Aorta (tissue), 5 donors: ENCODE data around the gene TRIM9. TPM values are rescaled to one million over a fixed set of nuclear protein-coding genes. Genes with fewer than 3 reads are reported as not detected.
A peak's percentile ranks its signal among the peaks of the same experiment; 100 is the strongest.

Experiments used
- ATAC-seq: fragments of 200-7000 bp; cut with Tn5 transposase; one replicate; pipeline ENCODE4 v1.9.1; 2022; ENCODE audit warnings: moderate library complexity; ENCODE audit not compliant: low FRiP score
- DNase-seq, 2 donors: peaks; one replicate each; pipeline ENCODE4 v3.0.0-alpha.2; 2020
- H3K27ac ChIP-seq, 2 donors: one replicate each; pipeline ENCODE4 v1.5.1; 2013; ENCODE audit warnings: low read length in 2 of 2, mild to moderate bottlenecking in 2 of 2, moderate library complexity in 2 of 2, control low read depth in 1 of 2, inconsistent platforms in 1 of 2, low read depth in 1 of 2
- H3K27me3 ChIP-seq, 2 donors: one replicate each; pipeline ENCODE4 v1.6.1; 2013; ENCODE audit warnings: control low read depth in 1 of 2, low read length in 1 of 2, mild to moderate bottlenecking in 1 of 2, moderate library complexity in 1 of 2; ENCODE audit not compliant: insufficient read depth in 2 of 2, control insufficient read depth in 1 of 2
- H3K36me3 ChIP-seq, 2 donors: one replicate each; pipeline ENCODE4 v1.6.1; 2013; ENCODE audit warnings: control low read depth in 1 of 2, low read length in 1 of 2, mild to moderate bottlenecking in 1 of 2; ENCODE audit not compliant: insufficient read depth in 2 of 2, control insufficient read depth in 1 of 2
- H3K4me1 ChIP-seq, 2 donors: one replicate each; pipeline ENCODE4 v1.6.1; 2013; ENCODE audit warnings: low read length in 2 of 2, control low read depth in 1 of 2, mild to moderate bottlenecking in 1 of 2, moderate library complexity in 1 of 2; ENCODE audit not compliant: insufficient read depth in 2 of 2, control insufficient read depth in 1 of 2
- H3K4me3 ChIP-seq, 2 donors: one replicate each; pipeline ENCODE4 v1.5.1; 2013; ENCODE audit warnings: low read length in 2 of 2, control low read depth in 1 of 2, mild to moderate bottlenecking in 1 of 2
- H3K9me3 ChIP-seq: one replicate; pipeline ENCODE4 v1.6.1; 2013; ENCODE audit warnings: mild to moderate bottlenecking, low read length; ENCODE audit not compliant: control insufficient read depth
- WGBS, 2 donors: extraction: QIAGEN DNeasy Blood & Tissue Kit; methylation state at CpG; one replicate each; pipeline ENCODE4 v1.1.7; 2013; 5-methylcytosine and 5-hydroxymethylcytosine counted together
- intact Hi-C, 2 donors: fragments of 100-400 bp; cut with DNase I; formaldehyde crosslinking; loops; one replicate each; pipeline versions ENCODE4 v1.14.2 to v1.15.0; 2022
- long read RNA-seq, 2 donors: library from polyadenylated mRNA; unstranded; transcript quantifications; one replicate each; pipeline ENCODE4 v2.0.0, GENCODE V29; 2020 to 2021
- polyA plus RNA-seq, 2 donors: library from polyadenylated mRNA; stranded (reverse); fragments of 200-250 nt; gene quantifications; one replicate each; pipeline ENCODE4 v1.2.3, GENCODE V29; 2013
- total RNA-seq, 2 donors: library from RNA; stranded (reverse); fragmentation: NEBNext Ultra II Directional; extraction: Animal tissue kit (Norgen Biotek cat#: 25700); gene quantifications; one replicate each; pipeline ENCODE4 v1.2.1, GENCODE V29; 2021
- donor health status: healthy with polysubstance abuse.
- donor health status: Bipolar disorder and iron deficiency.
- donor health status: DM: no; HTN: no; CAD: no.
- donor health status: DM: no; HTN: no; CAD: no.
- donor health status: DM: yes; HTN: yes; CAD: no.

TRIM9 gene
- total RNA-seq (1 to 10 TPM; 1.3 to 7.9 TPM), polyA plus RNA-seq (under 1 TPM; 0.23 to 0.25 TPM)
- long read RNA-seq, donor 1, partial matches to known transcripts = 0 of 1 reads
- long read RNA-seq, donor 1, other reads (novel, unspliced or antisense) = 1 of 1 reads
- long read RNA-seq, donor 2, partial matches to known transcripts = 0 of 3 reads
- long read RNA-seq, donor 2, other reads (novel, unspliced or antisense) = 3 of 3 reads

GRCh38 chr14:51094901-51095853, at the start of gene TRIM9:
TSS of gene TRIM9 (minus strand) at chr14:51095105. CDS start at chr14:51094939, 166 bp downstream.
- DNase-seq (peak; percentile 94 to 95), ATAC-seq (peak; percentile 91)
- Histone ChIP-seq H3K4me3 (peak within 1 kb of the TSS; percentile 36 to 65), H3K27ac (no peak within 1 kb of the TSS), H3K27me3 (no peaks in the 10 kb centered on the region), H3K36me3 (no peaks in the 10 kb centered on the region), H3K4me1 (no peaks in the 10 kb centered on the region), H3K9me3 (no peaks in the 10 kb centered on the region)
- WGBS, 2 donors = 0 to 1% methylated on average over 71 to 83 of the region's 83 CpGs
- intact Hi-C loops = loop anchor here in 1 of 2 donors (5.0 kb wide), 2 partner anchors 78 to 143 kb away; no protein-coding TSS in a partner anchor

- WGBS, 2 donors = 91 to 92% methylated on average over 4 of the region's 4 CpGs
- H3K4me1 ChIP-seq = no peaks in the 10 kb centered on the region
- H3K36me3 ChIP-seq = no peaks in the 10 kb centered on the region
- ATAC-seq = no peak
- no peak overlapping the region for H3K4me3 ChIP-seq
- H3K27ac ChIP-seq = no peak overlapping the region
- no peak for DNase-seq
- intact Hi-C loops = no loop called here
- peaks cover 1% of the 10 kb centered on the region for H3K9me3 ChIP-seq
- H3K27me3 ChIP-seq = no peaks in the 10 kb centered on the region
Measured at GRCh38 chr14:51140856-51141255, 46.0 kb upstream of the TRIM9 start.

DNA sequence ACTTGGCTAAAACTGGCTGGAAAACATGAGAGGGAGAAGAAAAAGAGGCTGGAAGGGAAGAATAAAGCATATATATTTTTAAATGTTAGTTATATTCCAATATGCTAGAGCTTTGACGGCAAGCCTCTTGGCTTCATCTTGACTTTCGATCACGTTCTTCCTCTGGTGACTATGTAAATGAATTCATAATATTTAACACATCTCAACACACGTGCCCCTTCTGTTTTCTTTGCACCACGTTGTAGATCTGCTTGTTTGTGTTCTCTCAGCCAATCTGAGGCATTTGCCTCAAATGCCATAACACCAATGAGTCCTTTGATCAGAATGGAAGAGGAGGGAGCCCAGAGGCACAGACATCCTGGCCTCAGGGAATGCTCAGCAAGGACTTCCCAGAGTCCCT, 45.4 kb upstream of the TRIM9 start:
- Histone ChIP-seq H3K27me3 (no peaks in the 10 kb centered on the region), H3K4me1 (no peaks in the 10 kb centered on the region), H3K4me3 (no peak overlapping the region), H3K9me3 (peaks cover 1% of the 10 kb centered on the region), H3K36me3 (no peaks in the 10 kb centered on the region), H3K27ac (no peak overlapping the region)
- DNase-seq (no peak), ATAC-seq (no peak)
- WGBS, 2 donors = 35 to 51% methylated on average over 5 of the region's 5 CpGs
- intact Hi-C loops = no loop called here

GRCh38 chr14:51139121-51139681, 44.3 kb upstream of the TRIM9 start:
- ATAC-seq (no peak), DNase-seq (no peak)
- Histone ChIP-seq H3K4me1 (no peaks in the 10 kb centered on the region), H3K36me3 (no peaks in the 10 kb centered on the region), H3K4me3 (no peak overlapping the region), H3K27me3 (no peaks in the 10 kb centered on the region), H3K9me3 (peaks cover 1% of the 10 kb centered on the region), H3K27ac (no peak overlapping the region)
- WGBS, 2 donors = 79 to 84% methylated on average over 6 of the region's 6 CpGs
- intact Hi-C loops = no loop called here

- ATAC-seq (no peak), DNase-seq (no peak)
- Histone ChIP-seq H3K27me3 (no peaks in the 10 kb centered on the region), H3K9me3 (peaks cover 1% of the 10 kb centered on the region), H3K27ac (no peak overlapping the region), H3K4me3 (no peak overlapping the region), H3K4me1 (no peaks in the 10 kb centered on the region), H3K36me3 (no peaks in the 10 kb centered on the region)
- intact Hi-C loops = no loop called here
- 51 to 54% methylated on average over 2 of the region's 2 CpGs for WGBS, 2 donors
Measured at GRCh38 chr14:51138404-51139103, 43.6 kb upstream of the TRIM9 start.

DNA sequence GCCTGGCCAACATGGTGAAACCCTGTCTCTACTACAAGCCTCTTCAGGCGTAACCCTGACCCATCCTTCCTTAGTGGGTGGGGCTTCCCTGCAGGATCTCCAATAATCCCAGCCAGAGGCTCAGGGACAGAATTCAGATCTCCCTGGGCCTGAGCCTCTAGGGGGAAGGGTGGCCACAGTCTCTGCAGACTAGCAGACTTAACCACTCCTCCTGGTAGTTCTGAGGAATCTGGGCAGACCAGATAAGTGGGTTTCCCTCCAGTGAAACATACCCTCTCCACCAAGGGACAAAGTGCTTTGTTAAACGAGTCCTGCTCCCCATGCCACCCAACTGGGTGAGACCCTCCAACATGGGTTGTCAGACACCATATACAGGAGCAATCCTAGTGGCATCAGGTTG, 36.6 kb upstream of the TRIM9 start:
- intact Hi-C loops = no loop called here
- Histone ChIP-seq H3K4me3 (no peak overlapping the region), H3K9me3 (no peaks in the 10 kb centered on the region), H3K27ac (no peak overlapping the region), H3K4me1 (no peaks in the 10 kb centered on the region), H3K27me3 (no peaks in the 10 kb centered on the region), H3K36me3 (no peaks in the 10 kb centered on the region)
- no peak for DNase-seq
- ATAC-seq = no peak
- 82% methylated on average over 2 of the region's 2 CpGs for WGBS, 2 donors

DNA sequence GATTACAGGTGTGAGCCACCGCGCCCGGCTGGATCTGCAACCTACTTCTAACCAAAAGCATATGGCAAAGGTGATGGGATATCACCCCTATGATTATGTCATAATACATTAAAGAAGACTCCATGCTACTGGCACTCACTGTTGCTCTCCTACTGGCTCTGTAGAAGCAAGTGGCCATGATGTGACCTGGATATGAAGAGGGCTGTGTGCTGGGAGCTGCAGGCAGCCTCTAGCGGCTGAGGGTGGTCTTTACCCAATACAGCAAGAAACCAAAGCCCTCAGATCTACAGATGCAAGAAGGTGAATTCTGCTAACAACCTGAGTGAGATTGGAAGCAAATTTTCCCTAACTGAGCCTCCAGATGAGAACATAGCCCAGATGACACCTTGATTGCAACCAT, 34.2 kb upstream of the TRIM9 start:
- no peak overlapping the region for H3K4me3 ChIP-seq
- no peaks in the 10 kb centered on the region for H3K4me1 ChIP-seq
- H3K9me3 ChIP-seq = no peaks in the 10 kb centered on the region
- H3K36me3 ChIP-seq = no peaks in the 10 kb centered on the region
- intact Hi-C loops = no loop called here
- no peaks in the 10 kb centered on the region for H3K27me3 ChIP-seq
- H3K27ac ChIP-seq = no peak overlapping the region
- DNase-seq = no peak
- no peak for ATAC-seq
- 92 to 96% methylated on average over 4 of the region's 4 CpGs for WGBS, 2 donors

DNA sequence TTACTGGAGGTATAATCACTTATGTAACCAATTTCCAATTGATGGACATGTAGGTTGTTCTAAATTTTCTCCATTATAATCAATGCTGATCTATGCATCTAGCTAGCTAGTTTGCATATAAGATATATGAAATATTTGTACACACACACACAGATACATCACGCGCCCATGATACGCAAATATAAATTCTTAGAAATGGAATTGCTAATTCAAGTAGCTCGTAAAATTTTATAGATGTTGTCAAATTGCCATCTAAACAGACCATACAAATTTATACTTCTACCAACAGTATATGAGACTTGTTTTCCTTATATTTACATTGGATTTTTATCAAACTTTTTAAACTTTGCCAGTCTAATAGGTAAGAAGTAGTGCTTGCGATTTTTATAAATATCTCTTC, 29.1 kb upstream of the TRIM9 start:
- 95% methylated on average over 5 of the region's 5 CpGs for WGBS, 2 donors
- DNase-seq (no peak), ATAC-seq (no peak)
- no peaks in the 10 kb centered on the region for H3K27me3 ChIP-seq
- intact Hi-C loops = no loop called here
- no peaks in the 10 kb centered on the region for H3K4me1 ChIP-seq
- H3K36me3 ChIP-seq = no peaks in the 10 kb centered on the region
- no peak overlapping the region for H3K27ac ChIP-seq
- H3K9me3 ChIP-seq = no peaks in the 10 kb centered on the region
- H3K4me3 ChIP-seq = no peak overlapping the region
